NCI-H345 treated with DMSO at 0.1 percent for 48 hours (cell line): ENCODE results near the gene KERA.
"Not testable (repeated sequence)": the region's sequence is repeated elsewhere in the genome, so short reads cannot be mapped to it uniquely, and the experiment has no call there.

Experiments used
- DNase-seq: peaks from one replicate; lab custom pipeline; 2025; ENCODE audit not compliant: unreplicated experiment; lab: John Stamatoyannopoulos, UW

KERA gene

GRCh38 chr12:91057368-91058165 is at the start of gene KERA:
TSS of gene KERA (minus strand) at chr12:91058024. CDS start at chr12:91056281, 1,743 bp downstream.
- no peak for DNase-seq

GRCh38 chr12:91106283-91106682 is 48.5 kb upstream of the KERA start:
- no peak for DNase-seq

GRCh38 chr12:91105807-91106206 is 48.0 kb upstream of the KERA start:
- DNase-seq: no peak

GRCh38 chr12:91104812-91105466 is 47.1 kb upstream of the KERA start:
- DNase-seq: no peak

- DNase-seq: no peak
These were observed 45.8 kb upstream of the KERA start for GRCh38 chr12:91103624-91104023.

- DNase-seq: no peak
These were observed 45.3 kb upstream of the KERA start for GRCh38 chr12:91103101-91103500.

- DNase-seq: no peak
These were observed 43.1 kb upstream of the KERA start for GRCh38 chr12:91100906-91101305.

- no peak for DNase-seq
These were observed 42.0 kb upstream of the KERA start for GRCh38 chr12:91099836-91100235.

- DNase-seq: no peak
These were observed 41.5 kb upstream of the KERA start for GRCh38 chr12:91099341-91099740.

- no peak for DNase-seq
These were observed 41.1 kb upstream of the KERA start for GRCh38 chr12:91098941-91099340.

- DNase-seq: no peak
These were observed 40.6 kb upstream of the KERA start for GRCh38 chr12:91098461-91098860.

GRCh38 chr12:91094957-91095356 is 37.1 kb upstream of the KERA start:
- DNase-seq: no peak

- no peak for DNase-seq
These were observed 36.3 kb upstream of the KERA start for GRCh38 chr12:91094032-91094662.

GRCh38 chr12:91093341-91093740 is 35.5 kb upstream of the KERA start:
- DNase-seq: no peak

GRCh38 chr12:91091916-91092715 is 34.3 kb upstream of the KERA start:
- DNase-seq: no peak

GRCh38 chr12:91089953-91090352 is 32.1 kb upstream of the KERA start:
- not testable (repeated sequence) for DNase-seq

GRCh38 chr12:91080041-91080440 is 22.2 kb upstream of the KERA start:
- DNase-seq: no peak

- no peak for DNase-seq
These were observed 20.7 kb upstream of the KERA start for GRCh38 chr12:91078501-91078900.

- no peak for DNase-seq
These were observed 19.6 kb upstream of the KERA start for GRCh38 chr12:91077228-91077954.

GRCh38 chr12:91074851-91075250 is 17.0 kb upstream of the KERA start:
- no peak for DNase-seq
